ENCODE data around the gene IL16.

DNA sequence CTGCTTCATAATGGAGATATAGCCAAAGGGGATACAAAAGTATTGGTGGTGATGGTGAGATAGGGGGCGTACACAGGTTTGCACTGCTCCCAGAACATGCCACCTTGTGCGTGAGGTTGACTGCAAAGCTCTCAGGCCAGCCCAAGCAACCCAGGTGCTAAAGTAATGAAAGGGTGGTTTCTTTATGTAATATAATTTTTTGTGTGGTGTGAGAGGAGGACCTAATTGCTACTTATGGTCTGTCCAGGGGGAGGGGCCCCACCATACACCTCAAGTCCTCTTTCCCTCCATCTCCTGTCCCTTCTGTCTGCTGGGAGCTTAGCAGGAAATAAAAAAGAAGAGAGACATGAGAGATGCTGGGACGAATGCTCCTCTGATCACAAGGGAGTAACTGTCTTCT, 73.5 kb downstream of the IL16 start:
- TF ChIP-seq, protein P1, sequence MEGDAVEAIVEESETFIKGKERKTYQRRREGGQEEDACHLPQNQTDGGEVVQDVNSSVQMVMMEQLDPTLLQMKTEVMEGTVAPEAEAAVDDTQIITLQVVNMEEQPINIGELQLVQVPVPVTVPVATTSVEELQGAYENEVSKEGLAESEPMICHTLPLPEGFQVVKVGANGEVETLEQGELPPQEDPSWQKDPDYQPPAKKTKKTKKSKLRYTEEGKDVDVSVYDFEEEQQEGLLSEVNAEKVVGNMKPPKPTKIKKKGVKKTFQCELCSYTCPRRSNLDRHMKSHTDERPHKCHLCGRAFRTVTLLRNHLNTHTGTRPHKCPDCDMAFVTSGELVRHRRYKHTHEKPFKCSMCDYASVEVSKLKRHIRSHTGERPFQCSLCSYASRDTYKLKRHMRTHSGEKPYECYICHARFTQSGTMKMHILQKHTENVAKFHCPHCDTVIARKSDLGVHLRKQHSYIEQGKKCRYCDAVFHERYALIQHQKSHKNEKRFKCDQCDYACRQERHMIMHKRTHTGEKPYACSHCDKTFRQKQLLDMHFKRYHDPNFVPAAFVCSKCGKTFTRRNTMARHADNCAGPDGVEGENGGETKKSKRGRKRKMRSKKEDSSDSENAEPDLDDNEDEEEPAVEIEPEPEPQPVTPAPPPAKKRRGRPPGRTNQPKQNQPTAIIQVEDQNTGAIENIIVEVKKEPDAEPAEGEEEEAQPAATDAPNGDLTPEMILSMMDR (IDR thresholded peaks at IDR 0.05): no peak
- no peak for TF ChIP-seq POLR2A (IDR thresholded peaks at IDR 0.05)
